Smooth muscle cell of the brain vasculature (primary cell): ENCODE data around the gene HAO2.
"Not testable (repeated sequence)": the region's sequence is repeated elsewhere in the genome, so short reads cannot be mapped to it uniquely, and the experiment has no call there.

ENCODE experiments used
- DNase-seq: peaks from one replicate; pipeline ENCODE4 v3.0.0-alpha.2; 2012; ENCODE audit warnings: low read depth, low spot score

Gene HAO2

DNA sequence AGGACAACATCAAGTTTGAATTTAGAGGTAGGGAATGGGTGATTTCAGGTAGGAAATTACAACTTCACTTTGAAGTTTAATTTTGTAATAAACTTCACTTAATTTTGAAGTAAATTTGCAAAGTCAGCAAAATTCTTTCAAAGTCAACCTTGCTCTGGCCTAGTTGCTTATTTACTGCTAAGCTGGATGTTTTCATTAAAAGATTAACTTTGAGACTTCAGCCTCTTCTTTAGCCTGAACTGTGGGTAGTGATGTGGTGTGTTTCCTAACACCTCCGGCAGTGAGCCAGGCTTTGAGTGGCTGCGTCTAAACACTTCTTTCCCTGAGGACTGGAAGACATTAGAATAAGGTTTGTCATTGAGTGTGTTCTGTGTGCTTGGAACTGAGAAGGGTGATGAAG, at the start of gene HAO2:
TSS of gene HAO2 (plus strand) at position 232 of the 400 bp plus-strand sequence. CDS start 12,301 bp downstream, outside the sequence.
- DNase-seq, result no peak

GRCh38 chr1:119320100-119320499, 48.5 kb upstream of the HAO2 start:
- DNase-seq, result no peak

DNA sequence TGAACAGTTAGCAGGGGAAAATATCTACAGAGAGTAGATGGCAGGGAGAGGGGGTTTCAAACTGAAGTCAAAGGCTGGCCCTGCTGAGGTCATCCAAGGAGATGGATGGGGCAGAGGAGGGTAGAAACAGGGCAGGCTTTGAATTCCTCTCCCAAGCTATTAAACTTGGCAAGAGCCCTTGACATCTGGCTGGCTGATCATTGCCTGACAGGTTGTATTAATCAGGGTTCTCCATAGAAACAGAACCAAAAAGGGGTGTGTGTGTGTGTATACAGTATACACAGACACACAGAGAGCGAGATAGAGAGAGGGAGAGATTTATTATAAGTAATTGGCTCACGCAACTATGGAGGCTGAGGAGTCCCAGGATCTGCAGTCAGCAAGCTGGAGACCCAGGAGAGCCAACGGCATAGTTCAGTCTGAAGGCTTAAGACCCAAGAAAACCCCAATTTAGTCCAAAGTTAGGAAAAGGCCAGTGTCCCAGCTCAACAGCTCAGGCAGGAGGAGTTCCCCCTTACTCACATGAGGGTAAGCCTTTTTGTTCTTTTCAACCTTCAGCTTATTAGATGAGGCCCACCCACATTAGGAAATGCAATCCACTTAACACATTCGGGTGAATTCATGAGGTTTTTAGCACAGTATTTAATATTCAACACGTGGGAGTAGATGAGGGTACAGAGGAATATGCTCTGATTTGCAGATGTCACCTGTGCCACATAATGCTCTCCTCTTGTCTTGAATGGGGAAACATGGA, 46.7 kb upstream of the HAO2 start:
- no peak for DNase-seq

DNA sequence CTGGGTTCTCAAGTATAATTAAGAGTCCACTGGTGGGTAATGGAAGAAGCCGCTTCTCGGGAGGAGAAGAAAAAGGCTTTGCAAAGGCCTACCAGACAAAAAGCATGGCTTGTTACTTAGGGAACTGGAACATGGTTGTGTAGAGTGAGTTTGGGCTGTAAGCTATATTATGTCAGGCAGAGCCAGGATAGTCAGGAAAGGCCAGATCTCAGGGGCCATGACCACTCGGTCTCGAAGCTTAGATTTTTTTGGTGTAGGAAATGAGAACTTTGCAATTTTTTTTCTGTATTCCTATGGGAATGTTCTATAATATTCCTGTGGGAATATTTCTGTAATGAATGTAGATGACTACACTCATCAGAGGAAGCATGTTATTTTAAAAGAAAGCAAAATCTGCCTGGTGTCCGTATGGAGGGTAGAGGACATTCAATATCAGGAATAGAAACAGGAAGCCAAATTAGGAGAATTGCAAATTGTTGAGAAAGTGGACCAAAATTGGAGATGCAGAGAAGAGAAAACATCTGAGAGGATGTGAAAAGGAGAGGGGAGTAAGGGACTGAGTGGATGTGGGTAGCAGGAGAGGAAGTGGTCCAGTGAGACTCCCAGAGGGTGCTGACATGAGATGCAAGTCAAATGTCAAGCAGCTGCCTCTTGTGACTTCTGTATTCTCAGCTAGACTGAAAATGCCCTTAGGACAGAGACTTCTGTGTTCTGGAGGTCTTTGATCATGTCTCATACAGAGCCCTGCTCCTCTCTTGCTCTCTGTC, 45.2 kb upstream of the HAO2 start:
- no peak for DNase-seq

GRCh38 chr1:119324198-119324597, 44.4 kb upstream of the HAO2 start:
- DNase-seq, result no peak

DNA sequence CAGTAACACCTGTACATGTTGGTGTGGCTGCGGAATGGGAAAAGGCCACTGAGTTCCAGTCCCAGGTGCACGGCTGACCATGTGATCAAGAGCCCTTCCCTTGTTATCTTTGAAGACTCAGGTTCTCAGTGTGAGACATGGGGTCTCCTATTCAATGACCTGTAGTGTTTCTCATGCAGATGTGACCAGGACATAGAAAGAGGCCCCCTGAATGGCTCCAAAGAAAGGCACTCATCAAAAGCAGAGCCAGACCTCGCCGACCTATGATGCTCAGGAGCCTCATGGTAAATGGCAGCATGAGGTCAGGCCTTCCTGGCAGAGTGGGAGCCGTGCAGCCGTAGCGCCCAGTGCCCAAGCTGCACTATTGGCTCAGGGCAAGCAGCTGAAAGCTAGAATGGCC, 42.3 kb upstream of the HAO2 start:
- DNase-seq, result no peak

GRCh38 chr1:119327094-119327449, 41.5 kb upstream of the HAO2 start:
- DNase-seq, result no peak

DNA sequence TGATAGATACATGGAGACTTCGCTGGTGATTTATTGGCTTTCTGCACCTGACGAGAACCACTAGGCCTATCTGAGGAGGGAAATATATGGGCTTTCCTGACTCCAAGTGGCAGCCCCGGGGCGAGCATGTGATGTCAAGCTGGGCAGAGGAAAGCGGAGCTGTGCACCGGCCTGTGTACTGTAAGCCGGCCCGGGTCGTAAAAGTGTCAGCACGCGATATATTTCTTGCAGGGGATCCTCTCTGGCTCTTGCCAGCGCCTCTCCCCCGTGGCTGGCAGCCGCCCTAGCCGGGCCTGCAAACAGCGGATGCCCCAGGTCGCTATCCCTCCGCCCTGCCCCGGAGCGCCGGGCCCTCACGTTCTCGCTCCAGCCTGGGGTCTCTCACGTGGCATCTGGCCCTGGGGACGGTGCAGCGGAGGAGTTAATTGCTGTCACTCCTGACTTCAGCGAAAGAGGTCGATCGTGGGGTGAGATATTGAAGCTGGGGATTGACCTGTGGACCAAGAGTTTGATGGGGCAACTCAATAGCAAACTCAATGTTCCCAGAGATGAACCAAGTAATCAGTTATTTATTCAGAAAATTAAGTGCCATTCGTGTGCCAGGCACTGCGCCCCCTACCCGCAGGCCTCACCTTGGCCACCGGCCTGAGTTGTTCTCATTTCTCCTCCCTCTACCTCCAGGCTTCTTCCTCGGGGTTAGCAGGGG, 41.0 kb upstream of the HAO2 start:
- no peak for DNase-seq

- no peak for DNase-seq
Observed at GRCh38 chr1:119329541-119330461, 38.8 kb upstream of the HAO2 start.

DNA sequence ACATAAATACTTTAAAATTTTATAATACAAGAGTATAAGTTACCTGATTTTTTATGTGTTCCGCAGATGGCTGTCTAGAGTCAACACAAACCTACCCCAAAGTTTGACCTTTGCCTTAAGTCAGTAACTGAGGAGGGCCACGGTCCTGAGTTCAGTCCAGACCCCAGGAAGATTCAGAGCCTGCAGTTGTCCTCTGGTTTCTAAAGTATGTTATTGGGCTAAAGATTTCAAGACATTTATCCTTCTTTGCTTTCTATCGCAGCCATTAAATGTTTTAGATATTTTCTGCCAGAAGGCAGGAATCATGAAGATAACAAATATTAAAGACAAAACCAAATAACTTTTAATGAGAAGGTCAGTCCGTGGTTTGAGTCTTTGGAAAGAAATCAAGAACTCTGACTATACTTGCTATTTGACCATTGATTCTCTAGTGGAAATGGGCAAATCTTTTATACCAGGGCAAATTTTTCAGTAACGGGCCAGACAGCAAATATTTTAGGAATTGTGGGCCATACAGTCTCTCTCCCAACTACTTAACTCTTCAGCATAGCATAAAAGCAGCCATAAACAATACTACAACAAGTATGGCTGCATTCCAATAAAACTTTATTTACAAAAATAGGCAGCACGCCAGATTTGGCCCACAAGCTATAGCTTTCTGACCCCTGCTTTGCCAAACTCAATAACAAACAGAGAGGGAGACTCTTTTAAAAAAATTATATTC, 38.0 kb upstream of the HAO2 start:
- DNase-seq, result no peak

DNA sequence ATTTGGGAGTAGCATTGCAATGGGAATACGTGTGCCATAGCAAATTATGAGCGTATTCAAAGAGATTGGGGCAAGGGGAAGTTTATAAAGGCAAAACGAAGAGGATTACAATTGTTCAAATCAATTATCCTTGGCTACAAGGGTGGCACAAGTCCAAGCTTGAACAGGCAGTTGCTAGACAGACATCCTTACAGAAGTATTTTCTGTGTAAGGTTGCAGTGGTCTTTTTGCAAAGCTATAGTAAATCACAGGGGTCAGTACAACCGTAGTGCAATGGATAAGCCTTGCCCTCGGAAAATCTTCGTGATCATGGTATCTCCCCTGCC, 37.4 kb upstream of the HAO2 start:
- DNase-seq, result no peak

GRCh38 chr1:119331915-119332314, 36.7 kb upstream of the HAO2 start:
- no peak for DNase-seq

- DNase-seq, result no peak
Observed at GRCh38 chr1:119332622-119333021, 36.0 kb upstream of the HAO2 start.

DNA sequence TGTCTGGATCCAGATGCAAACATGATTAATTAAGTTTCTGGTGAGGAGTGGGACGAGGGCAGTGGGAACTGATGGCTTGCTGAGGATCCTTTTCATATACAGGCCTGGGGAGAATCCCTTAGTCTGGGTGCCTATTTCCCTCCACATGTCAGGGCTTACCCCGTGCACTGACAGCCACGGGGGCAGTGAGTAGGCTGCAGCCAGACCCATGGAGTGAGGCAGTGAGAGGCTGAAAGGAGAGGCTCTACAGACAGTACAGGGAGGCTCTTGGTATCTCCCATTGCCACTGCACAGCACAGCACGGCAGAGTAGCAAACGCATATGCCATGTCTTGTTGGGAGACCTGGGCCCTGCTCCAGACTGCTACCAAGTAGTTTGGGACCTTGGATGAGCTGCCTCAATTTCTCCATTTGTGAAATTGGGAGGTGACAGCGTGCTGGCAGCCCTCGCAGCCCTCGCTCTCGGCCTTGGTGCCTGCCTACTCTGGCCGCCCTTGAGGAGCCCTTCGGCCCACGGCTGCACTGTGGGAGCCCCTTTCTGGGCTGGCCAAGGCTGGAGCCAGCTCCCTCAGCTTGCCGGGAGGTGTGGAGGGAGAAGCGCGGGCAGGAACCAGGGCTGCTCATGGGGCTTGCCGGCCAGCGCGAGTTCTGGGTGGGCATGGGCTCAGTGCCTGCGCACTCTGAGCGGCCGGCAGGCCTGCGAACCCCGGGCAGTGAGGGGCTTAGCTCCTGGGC, 35.3 kb upstream of the HAO2 start:
- no peak for DNase-seq

GRCh38 chr1:119333897-119334250, 34.7 kb upstream of the HAO2 start:
- DNase-seq, result not testable (repeated sequence)

- no peak for DNase-seq
Observed at GRCh38 chr1:119336848-119337247, 31.7 kb upstream of the HAO2 start.

DNA sequence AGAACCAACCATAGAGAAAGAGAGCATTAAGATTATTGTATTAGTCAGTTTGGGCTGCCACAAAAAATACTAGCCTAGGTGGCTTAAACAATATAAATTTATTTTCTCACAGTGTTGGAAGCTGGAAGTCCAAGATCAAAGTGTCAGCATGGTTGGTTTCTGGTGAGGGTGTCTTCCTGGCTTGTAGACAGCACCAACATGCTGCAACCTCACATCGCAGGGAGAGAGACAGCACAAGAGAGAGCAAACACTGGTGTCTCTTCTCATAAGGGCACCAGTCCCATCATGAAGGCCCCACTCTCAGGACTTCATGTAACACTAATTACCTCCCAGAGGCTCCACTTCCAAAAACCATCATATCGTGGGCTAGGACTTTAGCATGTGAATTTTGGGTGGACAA, 30.6 kb upstream of the HAO2 start:
- no peak for DNase-seq

GRCh38 chr1:119338757-119339156, 29.8 kb upstream of the HAO2 start:
- DNase-seq, result no peak

DNA sequence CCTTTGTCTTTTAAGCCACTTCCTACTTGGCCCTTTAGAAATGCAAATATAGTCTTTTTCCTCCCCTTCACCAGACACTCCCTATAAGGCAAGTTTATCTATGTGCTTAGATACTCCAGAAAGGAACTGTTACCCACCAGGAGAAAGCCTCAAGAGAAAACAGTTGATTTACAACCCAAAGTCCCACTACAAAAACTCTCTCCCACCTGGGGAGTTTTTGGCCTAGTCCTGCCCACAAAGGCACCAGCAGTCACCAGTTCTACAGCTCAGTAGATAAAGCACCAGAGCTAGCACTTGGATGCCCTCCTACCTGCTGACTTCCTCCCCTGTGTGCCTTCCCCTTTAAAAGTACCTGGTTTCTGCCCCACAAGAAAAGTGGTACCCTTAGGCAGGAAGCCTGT, 27.7 kb upstream of the HAO2 start:
- no peak for DNase-seq

DNA sequence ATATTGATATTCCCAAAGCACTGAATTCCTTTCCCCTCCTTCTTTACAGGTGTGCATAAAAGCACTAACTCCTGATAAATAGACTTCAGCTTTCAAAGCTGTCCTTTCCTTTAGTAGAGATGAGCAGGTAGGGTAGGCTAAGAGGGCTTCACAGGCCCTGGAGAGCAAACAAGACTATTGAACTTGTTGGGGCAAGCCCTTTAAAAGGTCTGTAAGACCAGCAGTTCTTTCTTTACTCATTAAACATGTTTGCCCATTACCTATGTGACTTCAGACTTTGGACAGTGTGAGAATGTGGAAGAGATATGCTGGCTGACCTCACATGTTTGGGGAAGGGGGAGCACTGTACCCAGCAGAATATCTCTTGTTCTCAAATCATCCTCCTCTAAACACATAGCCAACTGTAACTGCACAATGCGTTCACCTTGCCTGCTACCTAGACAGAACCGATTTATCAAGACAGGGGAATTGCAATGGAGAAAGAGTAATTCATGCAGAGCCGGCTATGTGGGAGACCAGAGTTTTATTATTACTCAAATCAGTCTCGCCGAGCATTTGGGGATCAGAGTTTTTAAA, 27.1 kb upstream of the HAO2 start:
- no peak for DNase-seq
